Stimulated activated CD8-positive, alpha-beta memory T cell treated with anti-CD3 and anti-CD28 coated beads, Interleukin-15, amount 100 ng/mL, for 24 hours (primary cell): ENCODE data around the gene C17orf100.

Experiments
- DNase-seq: peaks from one replicate; pipeline ENCODE4 v3.0.0-alpha.2; 2020; ENCODE audit warnings: low read depth

C17orf100 gene

GRCh38 chr17:6651354-6651918 lies at the start of gene C17orf100, which contains the start of gene MED31:
Gene C17orf100, plus strand, starts transcription at chr17:6651762. Its CDS starts 152 bp downstream, at chr17:6651914.
Gene MED31, minus strand, starts transcription at chr17:6651605. Its CDS starts 77 bp downstream, at chr17:6651528.
- DNase-seq, result peak; percentile 91

GRCh38 chr17:6602141-6602540 lies 49.4 kb upstream of the C17orf100 start:
- no peak for DNase-seq

GRCh38 chr17:6603744-6604325 lies 47.7 kb upstream of the C17orf100 start:
- no peak for DNase-seq

GRCh38 chr17:6605142-6605541 lies 46.4 kb upstream of the C17orf100 start:
- DNase-seq, result no peak

- DNase-seq, result no peak
These were observed 43.2 kb upstream of the C17orf100 start for GRCh38 chr17:6608321-6608720.

GRCh38 chr17:6610011-6610410 lies 41.6 kb upstream of the C17orf100 start:
- DNase-seq, result no peak

GRCh38 chr17:6611231-6611630 lies 40.3 kb upstream of the C17orf100 start:
- DNase-seq, result no peak

- no peak for DNase-seq
These were observed 27.6 kb upstream of the C17orf100 start for GRCh38 chr17:6623941-6624340.

GRCh38 chr17:6626616-6627015 lies 24.9 kb upstream of the C17orf100 start:
- no peak for DNase-seq

GRCh38 chr17:6627019-6627418 lies 24.5 kb upstream of the C17orf100 start:
- no peak for DNase-seq

GRCh38 chr17:6630390-6630789 lies 21.2 kb upstream of the C17orf100 start:
- no peak for DNase-seq

GRCh38 chr17:6632530-6632929 lies 19.0 kb upstream of the C17orf100 start:
- DNase-seq, result no peak

GRCh38 chr17:6633263-6633662 lies 18.3 kb upstream of the C17orf100 start:
- DNase-seq, result no peak

- DNase-seq, result no peak
These were observed 15.5 kb upstream of the C17orf100 start for GRCh38 chr17:6636105-6636504.

GRCh38 chr17:6636616-6637457 lies 14.7 kb upstream of the C17orf100 start:
- DNase-seq, result no peak

- DNase-seq, result no peak
These were observed 14.1 kb upstream of the C17orf100 start for GRCh38 chr17:6637458-6637840.

GRCh38 chr17:6638046-6638908 lies 13.3 kb upstream of the C17orf100 start:
- no peak for DNase-seq

- no peak for DNase-seq
These were observed 12.5 kb upstream of the C17orf100 start for GRCh38 chr17:6639014-6639585.

GRCh38 chr17:6639586-6640535 lies 11.7 kb upstream of the C17orf100 start:
- peak; percentile 12 for DNase-seq

- peak; percentile 87 for DNase-seq
These were observed 10.9 kb upstream of the C17orf100 start, which contains the start of the genes KIAA0753 and TXNDC17 for GRCh38 chr17:6640536-6641246. Gene KIAA0753, minus strand, starts transcription at chr17:6640711. Its CDS starts 5,608 bp downstream, at chr17:6635103. Gene TXNDC17, plus strand, starts transcription at chr17:6641060. Its CDS starts 23 bp downstream, at chr17:6641083.
